HL-60 (cell line): ENCODE data around the gene DPH2.

Source experiments
- DNase-seq, 2 experiments: peaks; one replicate each; pipeline ENCODE4 v3.0.0-alpha.2; 2010 to 2020; ENCODE audit warnings: low read depth in 1 of 2, low spot score in 1 of 2
- H3K27ac ChIP-seq: fragments of 250-450 bp; sonication (Bioruptor Pico); replicated peaks from 2 replicates; pipeline ENCODE4 v1.5.1; 2020; ENCODE audit warnings: mild to moderate bottlenecking, moderate library complexity
- H3K27me3 ChIP-seq: fragments of 250-450 bp; sonication (Bioruptor Pico); 2 replicates; pipeline ENCODE4 v1.5.1; 2021; ENCODE audit warnings: mild to moderate bottlenecking, moderate library complexity; ENCODE audit not compliant: insufficient read depth, poor library complexity, severe bottlenecking
- H3K4me3 ChIP-seq: replicated peaks from 2 replicates; pipeline ENCODE4 v1.5.1; 2011; ENCODE audit warnings: mild to moderate bottlenecking, control low read depth, low read length; ENCODE audit not compliant: insufficient read depth
- CTCF ChIP-seq: IDR thresholded peaks from one replicate; pipeline ENCODE4 v1.5.1; 2011; ENCODE audit warnings: low read length, control low read depth, inconsistent platforms; ENCODE audit not compliant: insufficient read depth
- GABPA ChIP-seq: IDR thresholded peaks from 2 replicates; pipeline ENCODE4 v1.6.1; 2012; ENCODE audit warnings: low read depth
- POLR2AphosphoS5 ChIP-seq: IDR thresholded peaks from 2 replicates; pipeline ENCODE4 v1.6.1; 2012; ENCODE audit warnings: low read depth
- REST ChIP-seq: IDR thresholded peaks from 2 replicates; pipeline ENCODE4 v1.6.1; 2012; ENCODE audit warnings: low read depth; ENCODE audit not compliant: insufficient replicate concordance
- SPI1 ChIP-seq: IDR thresholded peaks from 2 replicates; pipeline ENCODE4 v1.6.1; 2012; ENCODE audit warnings: low read depth, mild to moderate bottlenecking, borderline replicate concordance

Gene DPH2

GRCh38 chr1:43970502-43970901 is 692 bp downstream of the DPH2 start:
- peak overlapping the region; percentile 98 for H3K4me3 ChIP-seq
- DNase-seq, result no peak
- no peak for TF ChIP-seq SPI1
- no peak for TF ChIP-seq GABPA
- no peak for TF ChIP-seq CTCF
- no peak for TF ChIP-seq POLR2AphosphoS5
- TF ChIP-seq REST, result no peak
- peak overlapping the region; percentile 70 for H3K27ac ChIP-seq
- no peaks in the 10 kb centered on the region for H3K27me3 ChIP-seq

GRCh38 chr1:43970911-43971310 is 1.1 kb downstream of the DPH2 start:
- no peak overlapping the region for H3K27ac ChIP-seq
- no peaks in the 10 kb centered on the region for H3K27me3 ChIP-seq
- H3K4me3 ChIP-seq, result peak overlapping the region; percentile 98
- TF ChIP-seq GABPA (no peak), REST (no peak), SPI1 (no peak), CTCF (no peak), POLR2AphosphoS5 (no peak)
- DNase-seq, result no peak

- no peak overlapping the region for H3K27ac ChIP-seq
- no peak for DNase-seq
- no peak overlapping the region for H3K4me3 ChIP-seq
- no peaks in the 10 kb centered on the region for H3K27me3 ChIP-seq
- TF ChIP-seq REST (no peak), SPI1 (no peak), CTCF (no peak), GABPA (no peak), POLR2AphosphoS5 (no peak)
Observed at GRCh38 chr1:43971336-43971980, 1.6 kb downstream of the DPH2 start.
